ENCODE measurements around the gene PDCD10. TPM values are rescaled to one million over a fixed set of nuclear protein-coding genes. Genes with fewer than 3 reads are reported as not detected.

PDCD10 gene
- polyA plus RNA-seq, 1 donor (not counting 4 experiments of a cell fraction or from before 2014, with no cell fraction given): 131 TPM

DNA sequence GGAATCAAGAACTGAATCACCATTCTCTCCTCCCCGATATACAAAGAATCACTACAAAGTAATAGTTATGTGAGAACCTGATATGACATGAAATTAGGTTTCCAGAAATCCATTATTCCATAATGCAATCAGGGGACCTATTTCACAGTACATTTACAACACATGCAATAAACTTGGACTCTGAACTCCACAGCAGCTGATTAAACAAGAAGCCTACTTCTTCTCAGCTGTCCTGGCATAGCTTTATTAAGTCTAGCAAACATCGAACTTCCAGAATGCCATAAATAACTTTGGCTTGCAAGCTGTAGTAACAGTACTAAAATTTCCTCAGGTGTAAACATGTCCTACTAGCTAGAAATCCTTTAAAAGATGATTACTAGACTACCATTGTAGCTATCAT lies 17.8 kb downstream of the PDCD10 start:
- no peaks in the 10 kb centered on the region for H3K9me3 ChIP-seq (ENCODE audit: control insufficient read depth, low read depth, low read length)
- H3K9ac ChIP-seq (ENCODE audit: control insufficient read depth, extremely low read depth, insufficient read depth, low read length): no peak overlapping the region
- DNase-seq (ENCODE audit: low read depth, low spot score): no peak
- H3K27me3 ChIP-seq (ENCODE audit: control insufficient read depth, extremely low read depth, insufficient read depth, low read length): no peaks in the 10 kb centered on the region
- H3K4me3 ChIP-seq (ENCODE audit: control insufficient read depth in 2 of 3, extremely low read depth in 1 of 3, insufficient read depth in 2 of 3, low read depth in 1 of 3, low read length in 3 of 3): no peak overlapping the region
- TF ChIP-seq, protein P1, sequence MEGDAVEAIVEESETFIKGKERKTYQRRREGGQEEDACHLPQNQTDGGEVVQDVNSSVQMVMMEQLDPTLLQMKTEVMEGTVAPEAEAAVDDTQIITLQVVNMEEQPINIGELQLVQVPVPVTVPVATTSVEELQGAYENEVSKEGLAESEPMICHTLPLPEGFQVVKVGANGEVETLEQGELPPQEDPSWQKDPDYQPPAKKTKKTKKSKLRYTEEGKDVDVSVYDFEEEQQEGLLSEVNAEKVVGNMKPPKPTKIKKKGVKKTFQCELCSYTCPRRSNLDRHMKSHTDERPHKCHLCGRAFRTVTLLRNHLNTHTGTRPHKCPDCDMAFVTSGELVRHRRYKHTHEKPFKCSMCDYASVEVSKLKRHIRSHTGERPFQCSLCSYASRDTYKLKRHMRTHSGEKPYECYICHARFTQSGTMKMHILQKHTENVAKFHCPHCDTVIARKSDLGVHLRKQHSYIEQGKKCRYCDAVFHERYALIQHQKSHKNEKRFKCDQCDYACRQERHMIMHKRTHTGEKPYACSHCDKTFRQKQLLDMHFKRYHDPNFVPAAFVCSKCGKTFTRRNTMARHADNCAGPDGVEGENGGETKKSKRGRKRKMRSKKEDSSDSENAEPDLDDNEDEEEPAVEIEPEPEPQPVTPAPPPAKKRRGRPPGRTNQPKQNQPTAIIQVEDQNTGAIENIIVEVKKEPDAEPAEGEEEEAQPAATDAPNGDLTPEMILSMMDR (optimal IDR thresholded peaks at IDR 0.05 in 1 of 3, IDR thresholded peaks at IDR 0.05 in 1 of 3, conservative IDR thresholded peaks at IDR 0.05 in 1 of 3; ENCODE audit: extremely low read depth in 1 of 3, insufficient read depth in 2 of 3, low read length in 3 of 3): no peak
- no peak for TF ChIP-seq EZH2 (IDR thresholded peaks at IDR 0.05; ENCODE audit: low read length)
- no peak overlapping the region for H2AFZ ChIP-seq (ENCODE audit: control insufficient read depth, low read length)
- no peaks in the 10 kb centered on the region for H3K9me1 ChIP-seq (ENCODE audit: control insufficient read depth, extremely low read depth, insufficient read depth, low read length)
- H3K36me3 ChIP-seq (ENCODE audit: control insufficient read depth in 2 of 2, extremely low read depth in 1 of 2, insufficient read depth in 2 of 2, low read length in 2 of 2): peaks cover 3 to 4% of the 10 kb centered on the region in 2 experiments
- no peak overlapping the region for H3K4me2 ChIP-seq (ENCODE audit: control insufficient read depth, extremely low read depth, insufficient read depth, low read depth, low read length)
- dilution Hi-C loops (cut with MboI; ENCODE audit: extremely low pct_ligation_motif_present, low sequenced_read_pairs): no loop called here
- H3K27ac ChIP-seq (ENCODE audit: control insufficient read depth, insufficient read depth, low read length): no peak overlapping the region
- FAIRE-seq: no peak
- H3K4me1 ChIP-seq (ENCODE audit: control insufficient read depth, extremely low read depth, insufficient read depth, low read length): no peaks in the 10 kb centered on the region
- peaks cover 3% of the 10 kb centered on the region for H4K20me1 ChIP-seq (ENCODE audit: control insufficient read depth, extremely low read depth, insufficient read depth, low read length)
- peaks cover 77% of the 10 kb centered on the region for H3K79me2 ChIP-seq (ENCODE audit: control insufficient read depth, insufficient read depth, low read length)

- no peaks in the 10 kb centered on the region for H3K27me3 ChIP-seq (ENCODE audit: control insufficient read depth, extremely low read depth, insufficient read depth, low read length)
- H3K4me1 ChIP-seq (ENCODE audit: control insufficient read depth, extremely low read depth, insufficient read depth, low read length): no peaks in the 10 kb centered on the region
- no peak for TF ChIP-seq EZH2 (IDR thresholded peaks at IDR 0.05; ENCODE audit: low read length)
- TF ChIP-seq, protein P1 (optimal IDR thresholded peaks at IDR 0.05 in 1 of 3, IDR thresholded peaks at IDR 0.05 in 1 of 3, conservative IDR thresholded peaks at IDR 0.05 in 1 of 3; ENCODE audit: extremely low read depth in 1 of 3, insufficient read depth in 2 of 3, low read length in 3 of 3): no peak
- peaks cover 3% of the 10 kb centered on the region for H4K20me1 ChIP-seq (ENCODE audit: control insufficient read depth, extremely low read depth, insufficient read depth, low read length)
- no peaks in the 10 kb centered on the region for H3K9me1 ChIP-seq (ENCODE audit: control insufficient read depth, extremely low read depth, insufficient read depth, low read length)
- no peak overlapping the region for H2AFZ ChIP-seq (ENCODE audit: control insufficient read depth, low read length)
- dilution Hi-C loops (cut with MboI; ENCODE audit: extremely low pct_ligation_motif_present, low sequenced_read_pairs): no loop called here
- no peak overlapping the region for H3K27ac ChIP-seq (ENCODE audit: control insufficient read depth, insufficient read depth, low read length)
- no peak overlapping the region for H3K9ac ChIP-seq (ENCODE audit: control insufficient read depth, extremely low read depth, insufficient read depth, low read length)
- DNase-seq (ENCODE audit: low read depth, low spot score) (no peak), FAIRE-seq (no peak)
- peaks cover 2 to 7% of the 10 kb centered on the region in 2 experiments for H3K36me3 ChIP-seq (ENCODE audit: control insufficient read depth in 2 of 2, extremely low read depth in 1 of 2, insufficient read depth in 2 of 2, low read length in 2 of 2)
- no peaks in the 10 kb centered on the region for H3K9me3 ChIP-seq (ENCODE audit: control insufficient read depth, low read depth, low read length)
- no peak overlapping the region for H3K4me2 ChIP-seq (ENCODE audit: control insufficient read depth, extremely low read depth, insufficient read depth, low read depth, low read length)
- H3K4me3 ChIP-seq (ENCODE audit: control insufficient read depth in 2 of 3, extremely low read depth in 1 of 3, insufficient read depth in 2 of 3, low read depth in 1 of 3, low read length in 3 of 3): no peak overlapping the region
- peaks cover 82% of the 10 kb centered on the region for H3K79me2 ChIP-seq (ENCODE audit: control insufficient read depth, insufficient read depth, low read length)
Observed at GRCh38 chr3:167714871-167715270, 19.8 kb downstream of the PDCD10 start.

Measured in keratinocyte (primary cell).